ENCODE results near the gene NUMB. TPM values are rescaled to one million over a fixed set of nuclear protein-coding genes. Genes with fewer than 3 reads are reported as not detected.
A peak's percentile ranks its signal among the peaks of the same experiment; 100 is the strongest.

Gene NUMB
- total and polyA plus RNA-seq, 2 of the 13 experiments (the other 11 are each of a cell fraction or from before 2014, with no cell fraction given), result 20.3 to 71.1 TPM

- 0 out of 2 replicates have a peak, but pooled peaks have one; percentile 38 for TF ChIP-seq ZNF318 (CRISPR knock-in tag; IDR thresholded peaks at IDR 0.05)
- 0 out of 2 replicates have a peak, but pooled peaks have one; percentile 63 for TF ChIP-seq DNMT1 (CRISPR knock-in tag; IDR thresholded peaks at IDR 0.05)
- peak; percentile 52 for TF ChIP-seq PBX2 (CRISPR knock-in tag; IDR thresholded peaks at IDR 0.05)
- peak; percentile 46; the same call in 1 of the 2 replicates for TF ChIP-seq SMC3 (IDR thresholded peaks at IDR 0.05; ENCODE audit: low read length)
- peak; percentile 19; the same call in 1 of the 2 replicates for TF ChIP-seq ZBTB21 (CRISPR knock-in tag; IDR thresholded peaks at IDR 0.05)
- peak; percentile 92; the same call in 1 of the 2 replicates for TF ChIP-seq ZNF788 (CRISPR knock-in tag; IDR thresholded peaks at IDR 0.05; ENCODE audit: borderline replicate concordance)
- no peak for TF ChIP-seq ATF5 (CRISPR knock-in tag; IDR thresholded peaks at IDR 0.05; ENCODE audit: low read depth)
- no peak for TF ChIP-seq ZBTB4 (CRISPR knock-in tag; IDR thresholded peaks at IDR 0.05; ENCODE audit: borderline replicate concordance)
- no peak for TF ChIP-seq NFE2L2 (IDR thresholded peaks at IDR 0.05; ENCODE audit: low read length)
- TF ChIP-seq ZNF674 (CRISPR knock-in tag; IDR thresholded peaks at IDR 0.05; ENCODE audit: low read depth), result no peak
- peak; percentile 91; the same call in 1 of the 2 replicates for TF ChIP-seq ZNF556 (CRISPR knock-in tag; IDR thresholded peaks at IDR 0.05; ENCODE audit: borderline replicate concordance)
- TF ChIP-seq ZNF83 (CRISPR knock-in tag; IDR thresholded peaks at IDR 0.05; ENCODE audit: borderline replicate concordance), result peak; percentile 87; the same call in 1 of the 2 replicates
- TF ChIP-seq KMT2B (CRISPR knock-in tag; IDR thresholded peaks at IDR 0.05), result peak; percentile 71; the same call in 1 of the 2 replicates
- peak; percentile 77; the same call in 1 of the 2 replicates for TF ChIP-seq ZMYM3 (CRISPR knock-in tag; IDR thresholded peaks at IDR 0.05)
- TF ChIP-seq NFIB (CRISPR knock-in tag; IDR thresholded peaks at IDR 0.05; ENCODE audit: borderline replicate concordance), result no peak
Measured at GRCh38 chr14:73462048-73462715, 3.8 kb upstream of the NUMB start (continued).
